SJCRH30 (cell line): ENCODE measurements around the gene ST6GAL1. TPM values are rescaled to one million over a fixed set of nuclear protein-coding genes. Genes with fewer than 3 reads are reported as not detected.
"Not testable (repeated sequence)": the region's sequence is repeated elsewhere in the genome, so short reads cannot be mapped to it uniquely, and the experiment has no call there.

Source experiments
- DNase-seq, 2 experiments: peaks; one replicate each; pipeline ENCODE4 v3.0.0-alpha.2; 2015 to 2020
- H3K27ac ChIP-seq: fragments of 250-450 bp; sonication (Bioruptor Pico); 2 replicates; pipeline ENCODE4 v1.5.1; 2020; ENCODE audit warnings: mild to moderate bottlenecking, moderate library complexity
- H3K27me3 ChIP-seq: fragments of 250-450 bp; sonication (Bioruptor Pico); 2 replicates; pipeline ENCODE4 v1.5.1; 2020; ENCODE audit warnings: mild to moderate bottlenecking, moderate library complexity
- H3K36me3 ChIP-seq: fragments of 250-450 bp; sonication (Bioruptor Pico); 2 replicates; pipeline ENCODE4 v1.5.1; 2020; ENCODE audit warnings: mild to moderate bottlenecking, moderate library complexity
- H3K4me1 ChIP-seq: fragments of 250-450 bp; sonication (Bioruptor Pico); 2 replicates; pipeline ENCODE4 v1.5.1; 2020; ENCODE audit warnings: mild to moderate bottlenecking, moderate library complexity
- H3K4me3 ChIP-seq: fragments of 250-450 bp; sonication (Bioruptor Pico); 2 replicates; pipeline ENCODE4 v1.5.1; 2020; ENCODE audit warnings: mild to moderate bottlenecking, moderate library complexity
- H3K9me3 ChIP-seq: fragments of 250-450 bp; sonication (Bioruptor Pico); replicated peaks from 2 replicates; pipeline ENCODE4 v1.5.1; 2020; ENCODE audit warnings: mild to moderate bottlenecking, moderate library complexity
- total RNA-seq: library from RNA; depleted of rRNA; stranded (reverse); fragments of >200 nt; shearing (Covaris generic); gene quantifications from 2 replicates; pipeline ENCODE4 v1.2.3, GENCODE V29; 2014

The ST6GAL1 gene
- total RNA-seq, 1 experiment from 2014 or later, result 2.3 TPM

DNA sequence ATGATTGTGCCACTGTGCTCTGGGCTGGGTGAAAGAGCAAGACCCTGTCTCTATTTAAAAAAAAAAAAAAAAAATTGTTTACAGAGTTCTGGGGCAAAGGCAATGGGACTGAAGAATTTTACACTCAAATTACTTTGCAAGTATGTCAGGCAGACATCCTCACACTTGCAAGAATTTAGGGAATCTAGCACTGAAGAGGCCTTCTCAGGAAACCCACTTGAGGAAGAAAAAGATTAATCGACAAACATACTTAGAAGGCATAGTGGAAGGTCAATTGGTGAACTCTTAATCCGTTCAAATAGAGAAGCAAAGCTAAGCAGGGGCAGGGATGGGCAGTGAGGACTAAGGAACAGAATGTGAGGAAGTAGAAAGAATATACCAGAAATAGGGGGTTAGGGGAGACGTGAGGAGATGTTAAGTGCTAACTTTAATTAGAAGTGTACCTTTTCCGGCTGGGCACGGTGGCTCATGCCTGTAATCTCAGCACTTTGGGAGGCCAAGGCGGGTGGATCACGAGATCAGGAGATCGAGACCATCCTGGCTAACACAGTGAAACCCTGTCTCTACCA, 15.0 kb downstream of the ST6GAL1 start:
- Histone ChIP-seq H3K27ac (no peak overlapping the region), H3K27me3 (no peaks in the 10 kb centered on the region), H3K4me3 (no peak overlapping the region), H3K4me1 (no peaks in the 10 kb centered on the region), H3K9me3 (no peaks in the 10 kb centered on the region), H3K36me3 (no peaks in the 10 kb centered on the region)
- DNase-seq, result no peak

- Histone ChIP-seq H3K27ac (no peak overlapping the region), H3K4me1 (no peaks in the 10 kb centered on the region), H3K9me3 (no peaks in the 10 kb centered on the region), H3K27me3 (no peaks in the 10 kb centered on the region), H3K36me3 (no peaks in the 10 kb centered on the region), H3K4me3 (no peak overlapping the region)
- DNase-seq, result no peak
Observed at GRCh38 chr3:186946756-186947375, 16.5 kb downstream of the ST6GAL1 start.

GRCh38 chr3:186949281-186949982, 19.1 kb downstream of the ST6GAL1 start:
- no peak overlapping the region for H3K27ac ChIP-seq
- no peaks in the 10 kb centered on the region for H3K27me3 ChIP-seq
- H3K36me3 ChIP-seq, result no peaks in the 10 kb centered on the region
- no peaks in the 10 kb centered on the region for H3K9me3 ChIP-seq
- no peaks in the 10 kb centered on the region for H3K4me1 ChIP-seq
- DNase-seq, result no peak
- H3K4me3 ChIP-seq, result no peak overlapping the region

GRCh38 chr3:186950402-186951093, 20.2 kb downstream of the ST6GAL1 start:
- no peak for DNase-seq

DNA sequence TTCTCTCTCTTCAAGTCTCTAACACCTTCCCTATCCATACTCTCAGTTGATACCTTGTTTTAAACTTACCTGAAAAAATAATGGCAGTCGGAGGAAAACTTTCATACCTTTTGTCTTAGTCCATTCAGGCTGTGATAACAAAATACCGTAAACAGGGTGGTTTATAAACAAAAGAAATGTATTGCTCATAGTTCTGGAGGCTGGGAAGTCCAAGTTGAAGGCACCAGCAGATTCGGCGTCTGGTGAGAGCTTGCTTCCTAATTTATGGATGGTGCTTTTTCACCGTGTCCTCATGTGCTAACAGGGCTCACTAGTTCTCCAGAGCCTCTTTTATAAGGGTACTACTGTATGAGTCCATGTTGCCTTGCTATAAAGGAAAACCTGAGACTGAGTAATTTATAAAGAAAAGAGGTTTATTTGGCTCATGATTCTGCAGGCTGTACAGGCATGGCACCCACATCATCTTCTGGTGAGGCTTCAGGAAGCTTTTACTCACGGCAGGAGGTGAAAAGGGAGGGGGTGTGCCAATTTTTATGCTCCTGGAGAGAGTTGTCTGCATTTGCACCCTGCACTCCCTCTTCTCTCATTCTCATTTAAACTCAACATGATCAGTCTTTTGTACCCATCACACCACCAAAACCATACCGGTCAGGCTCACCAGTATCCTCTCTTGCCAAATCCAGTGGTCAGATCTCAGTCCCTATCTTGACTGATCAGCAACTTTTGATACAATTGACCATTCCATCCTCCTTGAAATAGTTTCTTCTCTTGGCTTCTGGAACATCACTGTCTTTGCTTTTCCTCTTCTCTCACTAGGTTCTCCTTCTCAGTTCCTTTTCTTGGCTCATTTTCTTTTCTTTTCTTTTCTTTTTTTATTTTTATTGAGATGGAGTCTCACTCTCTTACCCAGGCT, 21.6 kb downstream of the ST6GAL1 start:
- Histone ChIP-seq H3K27ac (no peak overlapping the region), H3K9me3 (no peaks in the 10 kb centered on the region), H3K36me3 (no peaks in the 10 kb centered on the region), H3K4me1 (no peaks in the 10 kb centered on the region), H3K27me3 (no peaks in the 10 kb centered on the region), H3K4me3 (no peak overlapping the region)
- DNase-seq, result no peak

More at GRCh38 chr3:186950402-186951093, 20.2 kb downstream of the ST6GAL1 start:
- Histone ChIP-seq H3K4me1 (no peaks in the 10 kb centered on the region), H3K4me3 (no peak overlapping the region), H3K27me3 (no peaks in the 10 kb centered on the region), H3K9me3 (no peaks in the 10 kb centered on the region), H3K27ac (no peak overlapping the region), H3K36me3 (no peaks in the 10 kb centered on the region)

DNA sequence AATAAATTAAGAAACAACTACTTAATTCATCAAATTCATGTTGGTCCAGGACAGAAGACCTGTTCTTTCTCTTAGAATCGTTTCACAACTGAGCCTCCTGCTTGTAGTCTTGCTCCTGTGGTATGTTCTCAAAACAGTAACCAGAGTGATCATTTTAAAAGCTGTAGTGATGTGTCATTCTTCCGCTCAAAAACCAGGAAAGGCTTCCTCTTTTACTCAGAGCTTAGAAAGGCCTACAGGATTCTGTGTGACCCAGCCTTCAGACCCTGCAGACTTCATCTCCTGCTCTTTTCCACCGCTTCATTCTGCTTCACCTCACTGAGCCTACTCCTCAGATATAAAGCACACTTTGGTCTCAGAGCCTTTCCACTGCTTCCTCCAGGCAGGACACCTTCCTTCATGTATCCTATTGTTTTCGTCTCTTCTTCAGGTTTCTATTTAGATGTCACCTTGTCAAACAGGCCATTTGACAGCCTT, 22.7 kb downstream of the ST6GAL1 start:
- Histone ChIP-seq H3K27me3 (no peaks in the 10 kb centered on the region), H3K36me3 (no peaks in the 10 kb centered on the region), H3K9me3 (no peaks in the 10 kb centered on the region), H3K4me1 (no peaks in the 10 kb centered on the region), H3K27ac (no peak overlapping the region), H3K4me3 (no peak overlapping the region)
- no peak for DNase-seq

GRCh38 chr3:186953992-186954699, 23.8 kb downstream of the ST6GAL1 start:
- H3K9me3 ChIP-seq, H3K4me3 ChIP-seq, H3K27me3 ChIP-seq, H3K4me1 ChIP-seq, H3K36me3 ChIP-seq, H3K27ac ChIP-seq, DNase-seq: not testable (repeated sequence)

DNA sequence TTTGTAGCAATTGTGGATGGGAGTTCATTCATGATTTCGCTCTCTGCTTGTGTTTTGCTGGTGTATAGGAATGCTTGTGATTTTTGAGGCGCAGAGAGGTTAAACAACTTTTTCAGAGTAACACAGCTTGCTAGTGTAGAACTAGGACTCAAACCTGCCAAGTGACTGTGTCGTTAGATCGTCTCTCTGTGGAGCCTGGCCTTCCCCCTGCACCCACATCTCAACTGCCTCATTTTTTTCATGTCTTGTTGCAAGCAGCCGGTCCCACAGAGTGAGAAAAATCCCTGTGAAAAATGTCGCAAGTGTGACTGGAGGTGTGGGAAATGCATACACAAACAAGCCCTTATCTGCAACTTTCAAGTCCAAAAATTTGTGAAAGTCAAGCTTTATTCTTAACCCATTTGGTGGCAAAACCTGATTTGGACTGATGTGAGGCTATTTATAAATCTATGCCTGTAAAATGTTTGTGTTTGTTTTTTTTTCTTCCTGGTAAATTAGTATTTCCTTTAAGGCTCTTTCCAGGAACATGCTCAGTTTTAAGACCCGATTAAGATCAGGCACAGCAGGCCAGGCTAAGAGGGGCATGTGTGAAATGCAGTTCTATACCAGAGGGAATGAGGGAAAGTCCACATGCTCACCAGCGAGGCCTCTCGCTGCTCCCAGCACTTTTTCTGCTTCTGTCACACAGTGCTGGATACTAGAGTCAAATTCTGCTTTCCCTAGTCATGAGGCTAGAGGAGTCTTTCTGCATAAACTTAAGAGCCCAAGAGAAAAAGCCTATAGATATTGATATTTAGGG, 25.8 kb downstream of the ST6GAL1 start:
- Histone ChIP-seq H3K9me3 (no peaks in the 10 kb centered on the region), H3K4me3 (no peak overlapping the region), H3K27me3 (no peaks in the 10 kb centered on the region), H3K4me1 (no peaks in the 10 kb centered on the region), H3K27ac (no peak overlapping the region), H3K36me3 (no peaks in the 10 kb centered on the region)
- no peak for DNase-seq

DNA sequence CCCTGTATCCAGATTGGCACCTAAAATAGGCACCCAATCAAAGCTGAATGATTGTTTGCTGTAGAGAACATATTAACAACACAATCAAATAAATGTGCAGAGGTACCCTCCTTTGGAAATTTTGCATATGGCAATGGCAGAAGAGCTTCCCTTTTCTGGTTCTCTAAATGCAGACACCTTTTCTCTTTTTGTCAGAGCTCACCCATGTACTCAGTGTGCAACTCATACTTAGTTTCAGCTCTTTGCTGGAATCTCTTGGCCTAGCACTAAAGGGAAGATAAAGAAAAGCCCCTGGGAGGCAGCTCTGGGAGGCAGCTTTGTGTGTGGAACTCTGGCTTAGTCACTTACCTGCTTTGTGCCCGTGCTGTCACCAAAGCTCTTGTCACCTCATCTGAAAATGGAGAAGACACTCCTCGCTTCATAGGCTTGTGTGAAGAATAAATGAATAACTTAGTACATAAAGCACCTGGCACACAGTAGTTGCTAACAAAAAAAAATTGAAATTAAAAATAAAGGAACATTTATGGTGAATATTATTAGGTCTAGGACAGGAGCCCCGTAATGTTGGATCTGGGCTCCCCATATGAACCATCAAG, 28.8 kb downstream of the ST6GAL1 start:
- H3K27me3 ChIP-seq, result no peaks in the 10 kb centered on the region
- no peaks in the 10 kb centered on the region for H3K9me3 ChIP-seq
- H3K4me3 ChIP-seq, result no peak overlapping the region
- no peak overlapping the region for H3K27ac ChIP-seq
- H3K4me1 ChIP-seq, result no peaks in the 10 kb centered on the region
- no peak for DNase-seq
- H3K36me3 ChIP-seq, result no peaks in the 10 kb centered on the region

- no peak for DNase-seq
- H3K4me3 ChIP-seq, result no peak overlapping the region
- no peak overlapping the region for H3K27ac ChIP-seq
- H3K4me1 ChIP-seq, result no peaks in the 10 kb centered on the region; the same call in 1 of the 2 replicates
- H3K27me3 ChIP-seq, result no peaks in the 10 kb centered on the region
- H3K9me3 ChIP-seq, result no peaks in the 10 kb centered on the region
- no peaks in the 10 kb centered on the region for H3K36me3 ChIP-seq
Observed at GRCh38 chr3:186960347-186960746, 30.0 kb downstream of the ST6GAL1 start.

DNA sequence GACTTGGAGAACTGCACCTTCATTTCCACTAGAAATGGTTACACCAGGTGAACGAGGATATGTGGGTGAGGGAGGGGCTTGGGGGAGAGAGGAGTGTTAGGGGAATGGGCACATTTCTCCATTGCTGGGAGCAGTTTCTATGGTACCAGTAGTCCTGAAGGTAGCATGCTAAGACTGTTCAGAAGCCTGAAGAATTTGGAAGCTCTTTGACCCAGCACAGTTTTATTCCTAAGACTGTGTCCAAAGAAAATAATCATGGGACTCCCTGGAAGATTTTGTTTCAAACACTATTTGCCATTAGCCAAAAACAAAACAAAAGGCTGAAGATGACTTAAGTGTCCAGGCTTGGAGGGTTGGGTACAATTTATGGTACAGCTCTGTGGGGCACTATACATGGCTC, 32.1 kb downstream of the ST6GAL1 start:
- no peaks in the 10 kb centered on the region for H3K27me3 ChIP-seq

DNA sequence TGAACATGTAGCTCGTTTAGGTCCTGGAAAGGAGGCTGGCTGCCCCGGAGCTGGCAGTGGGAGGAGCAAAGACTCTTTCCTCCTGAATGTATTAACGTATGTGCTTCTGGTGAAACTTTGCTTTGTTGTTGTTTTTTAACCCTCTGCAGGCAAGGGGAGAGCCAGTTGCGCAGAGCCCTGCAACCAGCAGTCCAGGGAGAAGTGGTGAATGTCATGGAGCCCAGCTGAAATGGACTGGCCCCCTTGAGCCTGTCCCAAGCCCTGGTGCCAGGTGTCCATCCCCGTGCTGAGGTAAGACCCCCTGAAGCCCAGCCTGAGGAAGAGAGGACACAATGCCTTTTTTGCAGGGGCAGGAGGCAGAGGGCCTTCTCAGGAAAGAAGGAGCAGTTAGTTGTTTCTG, 33.3 kb downstream of the ST6GAL1 start:
- H3K4me1 ChIP-seq, result peaks cover 10% of the 10 kb centered on the region
- H3K27ac ChIP-seq, result no peak overlapping the region
- H3K27me3 ChIP-seq, result no peaks in the 10 kb centered on the region
- no peaks in the 10 kb centered on the region for H3K36me3 ChIP-seq
- H3K9me3 ChIP-seq, result no peaks in the 10 kb centered on the region
- DNase-seq, result no peak
- no peak overlapping the region for H3K4me3 ChIP-seq

More for the DNA sequence above, 32.1 kb downstream of the ST6GAL1 start:
- Histone ChIP-seq H3K27ac (no peak overlapping the region), H3K4me1 (peaks cover 10% of the 10 kb centered on the region), H3K36me3 (no peaks in the 10 kb centered on the region), H3K4me3 (no peak overlapping the region), H3K9me3 (no peaks in the 10 kb centered on the region)
- no peak for DNase-seq

DNA sequence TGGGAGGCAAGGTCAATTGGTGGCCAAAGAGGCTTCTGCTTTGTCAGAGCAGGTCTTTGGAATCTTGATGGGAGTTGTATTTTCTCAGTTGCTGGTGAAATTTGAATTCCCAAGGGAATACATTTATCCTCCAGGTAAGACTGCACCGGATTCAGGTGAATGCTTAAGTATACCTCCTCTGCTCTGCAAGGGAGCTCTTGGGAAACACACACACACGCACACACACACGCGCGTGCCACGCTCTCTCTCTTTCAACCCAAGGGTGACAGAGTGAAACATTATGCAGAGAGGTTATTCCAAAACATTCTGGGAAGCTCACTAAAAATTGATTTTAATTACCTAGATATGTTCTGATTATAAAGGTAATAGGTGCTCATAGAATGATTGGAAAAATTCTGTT, 33.7 kb downstream of the ST6GAL1 start:
- no peaks in the 10 kb centered on the region for H3K27me3 ChIP-seq
- H3K9me3 ChIP-seq, result no peaks in the 10 kb centered on the region
- no peak overlapping the region for H3K27ac ChIP-seq
- no peak overlapping the region for H3K4me3 ChIP-seq
- H3K36me3 ChIP-seq, result no peaks in the 10 kb centered on the region
- peaks cover 10% of the 10 kb centered on the region for H3K4me1 ChIP-seq
- no peak for DNase-seq
